DND-41 (cell line): ENCODE results near the gene PAPSS2.

Source experiments
- ATAC-seq: fragments of 200-7000 bp; cut with Tn5 transposase; 3 replicates; pipeline ENCODE4 v1.9.1; 2021; ENCODE audit warnings: low read depth; ENCODE audit not compliant: insufficient read depth
- DNase-seq: peaks from one replicate; pipeline ENCODE4 v3.0.0-alpha.2; 2020
- H2AFZ ChIP-seq: 2 replicates; pipeline ENCODE4 v1.6.0; 2012; ENCODE audit warnings: low read depth, low read length
- H3K27ac ChIP-seq: 2 replicates; pipeline ENCODE4 v1.5.1; 2012; ENCODE audit warnings: low read length, inconsistent platforms
- H3K27me3 ChIP-seq: fragments of 200-600 bp; sonication (generic); 2 replicates; pipeline ENCODE4 v1.6.0; 2012; ENCODE audit warnings: low read length, mild to moderate bottlenecking, inconsistent platforms; ENCODE audit not compliant: insufficient read depth, poor library complexity
- H3K36me3 ChIP-seq: 2 replicates; pipeline ENCODE4 v1.5.1; 2012; ENCODE audit warnings: low read length, inconsistent platforms; ENCODE audit not compliant: insufficient read depth
- H3K4me1 ChIP-seq: 2 replicates; pipeline ENCODE4 v1.5.1; 2012; ENCODE audit warnings: mild to moderate bottlenecking, low read length; ENCODE audit not compliant: insufficient read depth
- H3K4me2 ChIP-seq: 2 replicates; pipeline ENCODE4 v1.6.0; 2012; ENCODE audit warnings: mild to moderate bottlenecking, moderate library complexity, low read length, inconsistent platforms; ENCODE audit not compliant: insufficient read depth
- H3K4me3 ChIP-seq, 2 experiments: fragments of 200-600 bp in 1 of 2; shearing (Covaris generic) in 1 of 2; 2 replicates each; pipeline ENCODE4 v1.5.1; 2012 to 2016; ENCODE audit warnings: inconsistent platforms in 2 of 2, low read length in 2 of 2, mild to moderate bottlenecking in 2 of 2, low read depth in 1 of 2, moderate library complexity in 1 of 2
- H3K79me2 ChIP-seq: 2 replicates; pipeline ENCODE4 v1.6.0; 2012; ENCODE audit warnings: low read length, inconsistent platforms; ENCODE audit not compliant: insufficient read depth
- H3K9ac ChIP-seq: 2 replicates; pipeline ENCODE4 v1.6.0; 2012; ENCODE audit warnings: low read depth, mild to moderate bottlenecking, inconsistent platforms, low read length, moderate library complexity
- H3K9me3 ChIP-seq: 2 replicates; pipeline ENCODE4 v1.5.1; 2012; ENCODE audit warnings: low read length, moderate library complexity, mild to moderate bottlenecking, inconsistent platforms; ENCODE audit not compliant: insufficient read depth, severe bottlenecking
- H4K20me1 ChIP-seq: 2 replicates; pipeline ENCODE4 v1.6.0; 2012; ENCODE audit warnings: low read length; ENCODE audit not compliant: insufficient read depth
- EZH2 ChIP-seq: IDR thresholded peaks from 3 replicates; pipeline ENCODE4 v1.6.1; 2012; ENCODE audit warnings: borderline replicate concordance, low read depth, mild to moderate bottlenecking, moderate library complexity, low read length, inconsistent platforms; ENCODE audit not compliant: severe bottlenecking
- TF ChIP-seq, protein P1 (sequence below): IDR thresholded peaks from 2 replicates; pipeline ENCODE4 v1.5.1; 2012; ENCODE audit warnings: borderline replicate concordance, low read length, moderate library complexity, mild to moderate bottlenecking; ENCODE audit not compliant: poor library complexity, severe bottlenecking; ENCODE audit errors: extremely low read depth

The PAPSS2 gene

DNA sequence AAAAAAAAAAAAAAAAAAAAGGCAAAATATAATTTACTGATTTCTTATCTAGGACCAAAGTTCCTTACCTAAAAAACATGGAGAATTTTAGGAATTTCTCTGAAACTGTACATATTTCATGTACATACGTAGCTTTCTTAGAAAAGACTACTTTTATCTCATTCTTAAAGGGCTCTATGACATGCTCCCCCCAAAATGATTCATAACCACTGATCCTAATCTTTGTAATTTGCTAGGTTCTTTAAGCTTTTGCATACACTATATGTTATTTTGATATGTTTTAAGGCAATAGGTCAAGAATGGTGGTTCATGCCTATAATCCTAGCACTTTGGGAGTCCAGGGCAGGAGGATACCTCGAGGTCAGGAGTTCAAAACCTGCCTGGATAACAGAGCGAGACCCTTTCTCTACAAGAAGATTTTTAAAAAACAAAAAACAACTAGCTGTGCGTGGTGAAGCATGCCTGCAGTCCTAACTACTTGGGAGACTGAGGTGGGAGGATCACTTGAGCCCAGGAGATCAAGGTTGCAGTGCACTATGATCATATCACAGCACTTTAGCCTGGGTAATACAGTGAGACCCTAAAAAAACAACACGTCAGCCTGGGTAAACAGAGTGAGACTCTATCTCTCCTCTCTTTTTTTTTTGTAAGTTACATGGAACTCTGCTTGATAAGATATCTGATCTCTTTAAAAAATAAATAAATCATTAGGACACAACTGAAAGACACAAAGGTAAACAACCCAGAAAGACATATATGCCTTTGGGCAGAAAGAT, 103.6 kb downstream of the PAPSS2 start:
- Histone ChIP-seq H3K27ac (no peak overlapping the region), H3K9ac (no peak overlapping the region), H2AFZ (no peak overlapping the region), H4K20me1 (no peaks in the 10 kb centered on the region), H3K4me2 (no peak overlapping the region), H3K36me3 (peaks cover 64% of the 10 kb centered on the region), H3K27me3 (no peaks in the 10 kb centered on the region), H3K4me3 (no peak overlapping the region), H3K9me3 (no peaks in the 10 kb centered on the region), H3K79me2 (no peaks in the 10 kb centered on the region), H3K4me1 (no peaks in the 10 kb centered on the region)
- TF ChIP-seq, protein P1, sequence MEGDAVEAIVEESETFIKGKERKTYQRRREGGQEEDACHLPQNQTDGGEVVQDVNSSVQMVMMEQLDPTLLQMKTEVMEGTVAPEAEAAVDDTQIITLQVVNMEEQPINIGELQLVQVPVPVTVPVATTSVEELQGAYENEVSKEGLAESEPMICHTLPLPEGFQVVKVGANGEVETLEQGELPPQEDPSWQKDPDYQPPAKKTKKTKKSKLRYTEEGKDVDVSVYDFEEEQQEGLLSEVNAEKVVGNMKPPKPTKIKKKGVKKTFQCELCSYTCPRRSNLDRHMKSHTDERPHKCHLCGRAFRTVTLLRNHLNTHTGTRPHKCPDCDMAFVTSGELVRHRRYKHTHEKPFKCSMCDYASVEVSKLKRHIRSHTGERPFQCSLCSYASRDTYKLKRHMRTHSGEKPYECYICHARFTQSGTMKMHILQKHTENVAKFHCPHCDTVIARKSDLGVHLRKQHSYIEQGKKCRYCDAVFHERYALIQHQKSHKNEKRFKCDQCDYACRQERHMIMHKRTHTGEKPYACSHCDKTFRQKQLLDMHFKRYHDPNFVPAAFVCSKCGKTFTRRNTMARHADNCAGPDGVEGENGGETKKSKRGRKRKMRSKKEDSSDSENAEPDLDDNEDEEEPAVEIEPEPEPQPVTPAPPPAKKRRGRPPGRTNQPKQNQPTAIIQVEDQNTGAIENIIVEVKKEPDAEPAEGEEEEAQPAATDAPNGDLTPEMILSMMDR, result no peak
- no peak for TF ChIP-seq EZH2
- no peak for ATAC-seq
- no peak for DNase-seq

DNA sequence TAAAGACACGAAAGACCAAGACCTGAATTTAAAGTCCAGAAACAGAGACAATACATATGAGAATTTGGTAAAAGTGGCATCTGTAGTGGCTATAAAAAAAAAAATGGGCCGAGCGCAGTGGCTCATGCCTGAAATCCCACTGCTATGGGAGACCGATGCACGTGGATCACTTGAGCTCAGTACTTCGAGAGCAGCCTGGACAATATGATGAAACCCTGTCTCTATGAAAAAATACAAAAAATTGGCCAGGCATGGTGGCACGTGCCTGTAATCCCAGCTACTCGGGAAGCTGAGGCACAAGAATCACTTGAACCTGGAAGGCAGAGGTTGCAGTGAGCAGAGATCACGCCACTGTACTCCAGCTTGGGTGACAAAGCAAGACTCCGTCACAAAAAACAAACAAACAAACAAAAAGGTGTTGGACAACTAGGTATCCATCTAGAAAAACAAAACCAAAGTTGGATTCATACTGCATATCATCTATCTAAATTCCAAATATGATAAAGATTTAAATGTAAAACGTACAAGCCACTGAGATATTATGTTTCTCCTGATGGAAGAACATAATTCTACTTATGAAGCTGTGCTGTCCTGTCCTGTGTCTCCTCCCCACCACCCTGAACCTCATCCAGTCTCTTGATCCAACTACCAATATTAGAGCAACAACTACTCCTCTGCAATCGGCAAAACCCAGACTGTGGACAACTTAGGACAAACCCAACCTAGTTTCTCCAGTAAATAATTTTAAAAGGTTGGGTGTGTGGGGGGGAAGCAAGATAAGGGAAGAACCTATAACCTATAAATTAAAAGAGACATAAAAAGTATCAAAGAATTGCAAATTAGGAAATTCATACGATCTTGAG, 104.6 kb downstream of the PAPSS2 start:
- no peak for TF ChIP-seq EZH2
- TF ChIP-seq, protein P1, result no peak
- no peak for ATAC-seq
- Histone ChIP-seq H3K36me3 (peaks cover 64% of the 10 kb centered on the region), H3K4me2 (no peak overlapping the region), H4K20me1 (no peaks in the 10 kb centered on the region), H3K27me3 (no peaks in the 10 kb centered on the region), H3K4me3 (no peak overlapping the region), H3K9me3 (no peaks in the 10 kb centered on the region), H3K79me2 (no peaks in the 10 kb centered on the region), H2AFZ (no peak overlapping the region), H3K4me1 (no peaks in the 10 kb centered on the region), H3K9ac (no peak overlapping the region), H3K27ac (no peak overlapping the region)
- no peak for DNase-seq

DNA sequence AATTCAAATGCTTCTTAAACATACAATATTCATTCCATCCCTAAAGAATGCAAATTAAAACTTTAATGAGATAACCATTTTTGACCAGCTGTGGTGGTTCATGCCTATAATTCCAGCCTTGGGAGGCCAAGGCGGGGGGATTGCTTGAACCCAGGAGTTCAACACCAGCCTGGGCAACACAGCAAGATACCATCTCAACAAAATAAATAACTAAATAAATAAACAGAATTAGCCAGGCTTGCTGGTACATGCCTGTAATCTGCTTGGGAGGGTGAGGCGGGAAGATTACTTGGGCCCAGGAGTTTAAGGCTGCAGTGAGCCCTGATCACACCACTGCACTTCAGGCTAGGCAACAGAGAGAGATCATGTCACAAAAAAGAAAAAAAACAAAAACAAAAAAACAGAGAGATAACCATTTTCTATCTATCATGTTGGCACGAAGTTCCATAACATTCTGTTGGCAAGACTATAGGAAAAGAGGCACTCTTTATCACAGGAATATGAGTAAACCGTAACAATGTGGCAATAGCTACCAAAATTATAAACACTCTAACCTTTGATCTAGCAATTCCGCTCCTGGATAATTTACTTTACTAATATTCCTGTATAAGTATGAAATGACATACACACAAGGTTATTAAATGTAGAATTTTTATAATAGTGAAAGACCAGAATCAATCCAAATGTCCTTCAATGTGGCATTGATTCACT, 106.1 kb downstream of the PAPSS2 start:
- H3K36me3 ChIP-seq, result peaks cover 64% of the 10 kb centered on the region
- H2AFZ ChIP-seq, result no peak overlapping the region
- ATAC-seq, result no peak
- H3K4me3 ChIP-seq, result no peak overlapping the region
- no peaks in the 10 kb centered on the region for H4K20me1 ChIP-seq
- H3K4me2 ChIP-seq, result no peak overlapping the region
- no peak overlapping the region for H3K9ac ChIP-seq
- no peaks in the 10 kb centered on the region for H3K27me3 ChIP-seq
- no peak for DNase-seq
- H3K9me3 ChIP-seq, result no peaks in the 10 kb centered on the region
- H3K27ac ChIP-seq, result no peak overlapping the region
- no peaks in the 10 kb centered on the region for H3K79me2 ChIP-seq
- no peaks in the 10 kb centered on the region for H3K4me1 ChIP-seq
- no peak for TF ChIP-seq EZH2
- TF ChIP-seq, protein P1, result no peak
